Rectal smooth muscle tissue (tissue), 1 donor: ENCODE measurements around the gene CCDC78.

ENCODE experiments used
- H3K27ac ChIP-seq: one replicate; pipeline ENCODE4 v1.7.0; 2013; ENCODE audit warnings: low read depth, low read length, inconsistent platforms
- H3K27me3 ChIP-seq: one replicate; pipeline ENCODE4 v1.7.0; 2013; ENCODE audit warnings: low read length; ENCODE audit not compliant: control insufficient read depth, insufficient read depth
- H3K36me3 ChIP-seq: one replicate; pipeline ENCODE4 v1.7.0; 2013; ENCODE audit warnings: low read length; ENCODE audit not compliant: control insufficient read depth, insufficient read depth
- H3K4me1 ChIP-seq: one replicate; pipeline ENCODE4 v1.7.0; 2013; ENCODE audit warnings: low read length; ENCODE audit not compliant: control insufficient read depth, insufficient read depth
- H3K4me3 ChIP-seq: one replicate; pipeline ENCODE4 v1.7.0; 2013; ENCODE audit warnings: low read length
- H3K9ac ChIP-seq: one replicate; pipeline ENCODE4 v1.7.0; 2013; ENCODE audit warnings: low read length

The CCDC78 gene

GRCh38 chr16:765488-765865 is 39.2 kb upstream of the CCDC78 start:
- H3K4me3 ChIP-seq, result no peak overlapping the region
- H3K9ac ChIP-seq, result no peak overlapping the region
- no peaks in the 10 kb centered on the region for H3K36me3 ChIP-seq
- no peaks in the 10 kb centered on the region for H3K4me1 ChIP-seq
- H3K27me3 ChIP-seq, result no peaks in the 10 kb centered on the region
- H3K27ac ChIP-seq, result no peak overlapping the region

- Histone ChIP-seq H3K27me3 (no peaks in the 10 kb centered on the region), H3K36me3 (no peaks in the 10 kb centered on the region), H3K4me1 (no peaks in the 10 kb centered on the region), H3K9ac (no peak overlapping the region), H3K4me3 (no peak overlapping the region), H3K27ac (no peak overlapping the region)
Measured at GRCh38 chr16:764848-765487, 38.7 kb upstream of the CCDC78 start.

GRCh38 chr16:764184-764750 is 38.0 kb upstream of the CCDC78 start:
- Histone ChIP-seq H3K36me3 (no peaks in the 10 kb centered on the region), H3K4me3 (no peak overlapping the region), H3K9ac (no peak overlapping the region), H3K4me1 (no peaks in the 10 kb centered on the region), H3K27me3 (no peaks in the 10 kb centered on the region), H3K27ac (no peak overlapping the region)

GRCh38 chr16:763369-764183 is 37.3 kb upstream of the CCDC78 start:
- Histone ChIP-seq H3K4me1 (no peaks in the 10 kb centered on the region), H3K36me3 (no peaks in the 10 kb centered on the region), H3K9ac (no peak overlapping the region), H3K4me3 (no peak overlapping the region), H3K27me3 (no peaks in the 10 kb centered on the region), H3K27ac (no peak overlapping the region)

GRCh38 chr16:762595-763268 is 36.5 kb upstream of the CCDC78 start:
- H3K36me3 ChIP-seq, result no peaks in the 10 kb centered on the region
- no peak overlapping the region for H3K27ac ChIP-seq
- H3K9ac ChIP-seq, result no peak overlapping the region
- no peaks in the 10 kb centered on the region for H3K27me3 ChIP-seq
- no peak overlapping the region for H3K4me3 ChIP-seq
- no peaks in the 10 kb centered on the region for H3K4me1 ChIP-seq

- no peaks in the 10 kb centered on the region for H3K4me1 ChIP-seq
- no peaks in the 10 kb centered on the region for H3K36me3 ChIP-seq
- no peak overlapping the region for H3K4me3 ChIP-seq
- no peak overlapping the region for H3K27ac ChIP-seq
- no peaks in the 10 kb centered on the region for H3K27me3 ChIP-seq
- no peak overlapping the region for H3K9ac ChIP-seq
Measured at GRCh38 chr16:761625-762513, 35.6 kb upstream of the CCDC78 start.

GRCh38 chr16:760545-761343 is 34.5 kb upstream of the CCDC78 start, which contains the start of gene MSLN:
MSLN (plus strand) TSS chr16:760734; CDS start chr16:762681, 1,947 bp downstream.
- Histone ChIP-seq H3K4me3 (no peak within 1 kb of the TSS), H3K4me1 (no peaks in the 10 kb centered on the region), H3K9ac (no peak within 1 kb of the TSS)

GRCh38 chr16:760065-760464 is 33.8 kb upstream of the CCDC78 start:
- H3K4me1 ChIP-seq, result no peaks in the 10 kb centered on the region
- no peaks in the 10 kb centered on the region for H3K27me3 ChIP-seq
- H3K27ac ChIP-seq, result no peak overlapping the region
- no peak overlapping the region for H3K4me3 ChIP-seq
- H3K36me3 ChIP-seq, result no peaks in the 10 kb centered on the region
- no peak overlapping the region for H3K9ac ChIP-seq

More at GRCh38 chr16:760545-761343, 34.5 kb upstream of the CCDC78 start, which contains the start of gene MSLN:
- H3K27ac ChIP-seq, result no peak within 1 kb of the TSS
- H3K27me3 ChIP-seq, result no peaks in the 10 kb centered on the region
- no peaks in the 10 kb centered on the region for H3K36me3 ChIP-seq

GRCh38 chr16:759110-759910 is 33.1 kb upstream of the CCDC78 start:
- Histone ChIP-seq H3K4me3 (no peak overlapping the region), H3K9ac (no peak overlapping the region), H3K36me3 (no peaks in the 10 kb centered on the region), H3K4me1 (no peaks in the 10 kb centered on the region), H3K27ac (no peak overlapping the region), H3K27me3 (no peaks in the 10 kb centered on the region)

GRCh38 chr16:756428-756827 is 30.2 kb upstream of the CCDC78 start:
- H3K4me1 ChIP-seq, result no peaks in the 10 kb centered on the region
- H3K36me3 ChIP-seq, result no peaks in the 10 kb centered on the region
- H3K27me3 ChIP-seq, result peaks cover 6% of the 10 kb centered on the region
- no peak overlapping the region for H3K4me3 ChIP-seq
- no peak overlapping the region for H3K27ac ChIP-seq
- no peak overlapping the region for H3K9ac ChIP-seq
